Measurements from ENCODE around the gene DNAL4.

Gene DNAL4

GRCh38 chr22:38788846-38789245, 5.1 kb downstream of the DNAL4 start:
- H3K4me3 ChIP-seq = no peak overlapping the region
- no peak for DNase-seq (ENCODE audit: low spot score in 2 of 2)
- H3K4me1 ChIP-seq = peaks cover 4% of the 10 kb centered on the region; the same call in 1 of the 2 replicates
- no peaks in the 10 kb centered on the region for H3K36me3 ChIP-seq (replicated peaks)
- in situ Hi-C loops (cut with MboI; ENCODE audit: low sequenced_read_pairs) = no loop called here
- H3K27me3 ChIP-seq (ENCODE audit: low read depth) = no peaks in the 10 kb centered on the region
- H3K9me3 ChIP-seq = no peaks in the 10 kb centered on the region

GRCh38 chr22:38788021-38788816, 5.7 kb downstream of the DNAL4 start:
- no peaks in the 10 kb centered on the region for H3K36me3 ChIP-seq (replicated peaks)
- peaks cover 3% of the 10 kb centered on the region; the same call in 1 of the 2 replicates for H3K4me1 ChIP-seq
- no peaks in the 10 kb centered on the region for H3K27me3 ChIP-seq (ENCODE audit: low read depth)
- DNase-seq (ENCODE audit: low spot score in 2 of 2) = no peak
- H3K4me3 ChIP-seq = no peak overlapping the region
- no peaks in the 10 kb centered on the region for H3K9me3 ChIP-seq
- in situ Hi-C loops (cut with MboI; ENCODE audit: low sequenced_read_pairs) = no loop called here

GRCh38 chr22:38786631-38787030, 7.3 kb downstream of the DNAL4 start:
- no peak for DNase-seq (ENCODE audit: low spot score in 2 of 2)
- no peak overlapping the region for H3K4me3 ChIP-seq

GRCh38 chr22:38784856-38785255, 9.1 kb downstream of the DNAL4 start:
- H3K9me3 ChIP-seq = no peaks in the 10 kb centered on the region
- in situ Hi-C loops (cut with MboI; ENCODE audit: low sequenced_read_pairs) = no loop called here
- no peaks in the 10 kb centered on the region for H3K27me3 ChIP-seq (ENCODE audit: low read depth)
- DNase-seq (ENCODE audit: low spot score in 2 of 2) = no peak
- H3K4me3 ChIP-seq = no peak overlapping the region
- H3K36me3 ChIP-seq (replicated peaks) = no peaks in the 10 kb centered on the region
- no peaks in the 10 kb centered on the region for H3K4me1 ChIP-seq

More at GRCh38 chr22:38786631-38787030, 7.3 kb downstream of the DNAL4 start:
- Histone ChIP-seq H3K4me1 (no peaks in the 10 kb centered on the region), H3K9me3 (no peaks in the 10 kb centered on the region), H3K27me3 (ENCODE audit: low read depth) (no peaks in the 10 kb centered on the region), H3K36me3 (replicated peaks) (no peaks in the 10 kb centered on the region)
- in situ Hi-C loops (cut with MboI; ENCODE audit: low sequenced_read_pairs) = no loop called here

GRCh38 chr22:38784035-38784434, 9.9 kb downstream of the DNAL4 start:
- H3K36me3 ChIP-seq (replicated peaks) = no peaks in the 10 kb centered on the region
- in situ Hi-C loops (cut with MboI; ENCODE audit: low sequenced_read_pairs) = no loop called here
- H3K9me3 ChIP-seq = no peaks in the 10 kb centered on the region
- H3K27me3 ChIP-seq (ENCODE audit: low read depth) = no peaks in the 10 kb centered on the region
- no peak for DNase-seq (ENCODE audit: low spot score in 2 of 2)
- no peaks in the 10 kb centered on the region for H3K4me1 ChIP-seq
- H3K4me3 ChIP-seq = no peak overlapping the region

- DNase-seq (ENCODE audit: low spot score in 2 of 2) = no peak
- Histone ChIP-seq H3K4me1 (no peaks in the 10 kb centered on the region), H3K9me3 (no peaks in the 10 kb centered on the region), H3K27me3 (ENCODE audit: low read depth) (no peaks in the 10 kb centered on the region), H3K4me3 (no peak overlapping the region), H3K36me3 (replicated peaks) (no peaks in the 10 kb centered on the region)
- in situ Hi-C loops (cut with MboI; ENCODE audit: low sequenced_read_pairs) = no loop called here
Measured at GRCh38 chr22:38783095-38783615, 10.8 kb downstream of the DNAL4 start.

GRCh38 chr22:38782402-38783094, 11.4 kb downstream of the DNAL4 start:
- DNase-seq (ENCODE audit: low spot score in 2 of 2) = peak in 1 of 2 experiments; percentile 37
- Histone ChIP-seq H3K4me3 (no peak overlapping the region), H3K4me1 (no peaks in the 10 kb centered on the region), H3K36me3 (replicated peaks) (no peaks in the 10 kb centered on the region), H3K9me3 (no peaks in the 10 kb centered on the region), H3K27me3 (ENCODE audit: low read depth) (no peaks in the 10 kb centered on the region)
- in situ Hi-C loops (cut with MboI; ENCODE audit: low sequenced_read_pairs) = no loop called here

GRCh38 chr22:38781033-38781432, 12.9 kb downstream of the DNAL4 start:
- in situ Hi-C loops (cut with MboI; ENCODE audit: low sequenced_read_pairs) = no loop called here
- H3K4me1 ChIP-seq = no peaks in the 10 kb centered on the region
- no peaks in the 10 kb centered on the region for H3K27me3 ChIP-seq (ENCODE audit: low read depth)
- H3K4me3 ChIP-seq = no peak overlapping the region
- no peaks in the 10 kb centered on the region for H3K36me3 ChIP-seq (replicated peaks)
- H3K9me3 ChIP-seq = no peaks in the 10 kb centered on the region
- no peak for DNase-seq (ENCODE audit: low spot score in 2 of 2)

GRCh38 chr22:38777087-38777671, 16.8 kb downstream of the DNAL4 start:
- H3K9me3 ChIP-seq = no peaks in the 10 kb centered on the region
- no peak overlapping the region for H3K4me3 ChIP-seq
- H3K36me3 ChIP-seq (replicated peaks) = no peaks in the 10 kb centered on the region
- in situ Hi-C loops (cut with MboI; ENCODE audit: low sequenced_read_pairs) = no loop called here
- H3K4me1 ChIP-seq = no peaks in the 10 kb centered on the region
- H3K27me3 ChIP-seq (ENCODE audit: low read depth) = no peaks in the 10 kb centered on the region
- DNase-seq (ENCODE audit: low spot score in 2 of 2) = no peak

GRCh38 chr22:38776086-38776485, 17.9 kb downstream of the DNAL4 start:
- H3K27me3 ChIP-seq (ENCODE audit: low read depth) = no peaks in the 10 kb centered on the region
- H3K4me3 ChIP-seq = no peak overlapping the region
- H3K9me3 ChIP-seq = no peaks in the 10 kb centered on the region
- DNase-seq (ENCODE audit: low spot score in 2 of 2) = no peak
- no peaks in the 10 kb centered on the region for H3K4me1 ChIP-seq
- H3K36me3 ChIP-seq (replicated peaks) = no peaks in the 10 kb centered on the region
- in situ Hi-C loops (cut with MboI; ENCODE audit: low sequenced_read_pairs) = no loop called here

GRCh38 chr22:38775656-38776055, 18.3 kb downstream of the DNAL4 start:
- DNase-seq (ENCODE audit: low spot score in 2 of 2) = no peak
- in situ Hi-C loops (cut with MboI; ENCODE audit: low sequenced_read_pairs) = no loop called here
- Histone ChIP-seq H3K4me1 (no peaks in the 10 kb centered on the region), H3K27me3 (ENCODE audit: low read depth) (no peaks in the 10 kb centered on the region), H3K9me3 (no peaks in the 10 kb centered on the region), H3K4me3 (no peak overlapping the region), H3K36me3 (replicated peaks) (no peaks in the 10 kb centered on the region)

- no peaks in the 10 kb centered on the region for H3K9me3 ChIP-seq
- no peaks in the 10 kb centered on the region for H3K36me3 ChIP-seq (replicated peaks)
- no peaks in the 10 kb centered on the region for H3K27me3 ChIP-seq (ENCODE audit: low read depth)
- no peaks in the 10 kb centered on the region for H3K4me1 ChIP-seq
- no peak for DNase-seq (ENCODE audit: low spot score in 2 of 2)
- in situ Hi-C loops (cut with MboI; ENCODE audit: low sequenced_read_pairs) = no loop called here
- H3K4me3 ChIP-seq = no peak overlapping the region
Measured at GRCh38 chr22:38774496-38775166, 19.3 kb downstream of the DNAL4 start.

- in situ Hi-C loops (cut with MboI; ENCODE audit: low sequenced_read_pairs) = no loop called here
- H3K36me3 ChIP-seq (replicated peaks) = no peaks in the 10 kb centered on the region
- no peak for DNase-seq (ENCODE audit: low spot score in 2 of 2)
- no peak overlapping the region for H3K4me3 ChIP-seq
- no peaks in the 10 kb centered on the region for H3K27me3 ChIP-seq (ENCODE audit: low read depth)
- H3K4me1 ChIP-seq = no peaks in the 10 kb centered on the region
- no peaks in the 10 kb centered on the region for H3K9me3 ChIP-seq
Measured at GRCh38 chr22:38773363-38773946, 20.5 kb downstream of the DNAL4 start.
